ENCODE results near the gene TFAP2B. TPM values are rescaled to one million over a fixed set of nuclear protein-coding genes. Genes with fewer than 3 reads are reported as not detected.

Gene TFAP2B
- total and polyA plus RNA-seq, 2 donors, result 0.05 to 0.18 TPM

DNA sequence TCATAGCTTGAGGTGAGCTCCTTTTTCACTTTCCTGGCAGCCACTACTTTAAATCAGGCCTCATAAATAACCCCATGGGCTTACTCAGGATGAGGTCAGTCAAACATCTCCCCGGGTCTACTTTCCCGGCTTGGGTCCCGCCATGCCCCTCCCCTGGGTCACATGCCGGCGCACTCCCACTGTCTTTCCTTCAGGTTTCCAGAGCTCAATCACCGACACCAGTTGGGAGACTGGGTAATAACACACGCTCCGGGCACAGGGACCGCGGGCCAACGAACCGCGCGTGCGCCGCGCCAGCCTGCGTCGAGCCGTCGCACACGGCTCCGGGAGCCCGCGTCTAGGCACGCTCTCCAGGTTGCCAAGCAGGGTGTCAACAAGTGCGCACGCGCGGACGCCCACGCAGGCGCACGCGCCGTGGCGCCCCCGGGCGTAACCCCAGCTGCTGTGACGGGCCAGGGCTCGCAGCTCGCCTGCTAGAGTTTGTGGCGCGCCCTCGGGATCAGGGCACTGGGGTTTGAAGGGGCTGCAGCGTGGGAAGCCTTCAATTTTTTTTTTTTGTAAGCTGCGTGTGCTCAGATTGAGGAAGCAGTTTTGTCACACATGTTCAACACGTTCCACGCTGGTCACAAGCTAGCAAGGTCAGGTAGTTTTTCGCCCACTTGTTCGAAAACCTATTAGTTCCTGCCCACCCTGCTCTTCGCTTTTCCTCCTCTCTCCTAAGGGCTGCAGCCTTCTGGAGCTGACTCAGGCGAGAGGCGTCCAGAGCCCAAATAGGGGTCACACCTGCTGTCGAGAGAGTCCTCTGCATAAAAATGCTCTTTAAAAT, 31.8 kb downstream of the TFAP2B start:
- DNase-seq (ENCODE audit: low read depth in 6 of 9, low spot score in 9 of 9), result no peak
- Histone ChIP-seq H3K4me1 (ENCODE audit: control insufficient read depth in 2 of 2, insufficient read depth in 2 of 2, low read length in 2 of 2) (no peaks in the 10 kb centered on the region), H3K27me3 (ENCODE audit: control insufficient read depth in 2 of 2, insufficient read depth in 1 of 2, low read length in 1 of 2) (peaks cover 50 to 70% of the 10 kb centered on the region in 2 donors), H3K4me3 (ENCODE audit: low read length in 2 of 2) (no peak overlapping the region), H3K36me3 (ENCODE audit: control insufficient read depth in 2 of 2, insufficient read depth in 2 of 2, low read length in 1 of 2) (no peaks in the 10 kb centered on the region), H3K9me3 (ENCODE audit: control insufficient read depth in 2 of 2, insufficient read depth in 1 of 2, low read length in 1 of 2) (peaks cover 1 to 2% of the 10 kb centered on the region in 2 donors), H3K27ac (ENCODE audit: low read depth in 1 of 2, low read length in 1 of 2) (no peak overlapping the region)
- 12% methylated on average over 55 of the region's 55 CpGs for WGBS

DNA sequence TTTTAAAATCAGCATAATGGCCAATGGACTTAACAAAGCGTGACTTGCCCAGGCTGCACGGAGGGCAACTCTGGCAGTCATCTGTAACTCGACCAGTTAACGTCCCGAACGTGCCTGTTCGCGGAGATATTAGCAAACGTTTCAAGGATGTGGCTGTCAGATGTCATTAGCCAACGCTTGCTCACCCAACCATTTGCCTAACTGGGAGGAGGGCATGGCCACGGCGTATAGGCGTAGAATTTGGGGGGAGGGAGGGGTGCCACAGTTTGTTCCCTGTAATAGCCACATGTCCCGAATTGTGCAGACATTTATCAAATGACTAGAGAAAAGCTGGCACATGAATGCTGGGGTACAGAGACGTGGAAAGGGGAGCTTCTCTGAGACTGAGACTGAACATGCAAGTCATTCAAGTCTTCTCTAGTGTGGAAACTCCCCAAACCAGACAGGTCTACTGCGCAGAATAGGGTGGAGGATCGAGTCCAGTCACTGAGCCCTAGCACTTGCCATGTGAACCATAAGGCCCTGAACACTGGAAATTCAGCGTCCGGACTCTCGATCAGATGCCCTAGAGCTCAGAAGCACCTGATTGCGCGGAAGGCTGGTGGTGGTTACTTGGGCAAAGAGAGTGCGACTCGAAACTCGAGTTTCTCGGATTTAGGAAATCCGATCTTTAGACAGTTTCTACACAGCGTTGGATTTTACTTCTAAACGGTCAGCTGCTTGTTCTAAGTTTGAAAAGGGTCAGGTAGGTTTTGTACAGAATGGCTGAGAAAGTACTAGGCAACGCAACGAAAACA, 32.6 kb downstream of the TFAP2B start:
- no peak for DNase-seq (ENCODE audit: low read depth in 6 of 9, low spot score in 9 of 9)
- peaks cover 1 to 2% of the 10 kb centered on the region in 2 donors for H3K9me3 ChIP-seq (ENCODE audit: control insufficient read depth in 2 of 2, insufficient read depth in 1 of 2, low read length in 1 of 2)
- H3K4me1 ChIP-seq (ENCODE audit: control insufficient read depth in 2 of 2, insufficient read depth in 2 of 2, low read length in 2 of 2), result no peaks in the 10 kb centered on the region
- peaks cover 43 to 62% of the 10 kb centered on the region in 2 donors for H3K27me3 ChIP-seq (ENCODE audit: control insufficient read depth in 2 of 2, insufficient read depth in 1 of 2, low read length in 1 of 2)
- 14% methylated on average over 31 of the region's 31 CpGs for WGBS
- H3K4me3 ChIP-seq (ENCODE audit: low read length in 2 of 2), result no peak overlapping the region
- H3K36me3 ChIP-seq (ENCODE audit: control insufficient read depth in 2 of 2, insufficient read depth in 2 of 2, low read length in 1 of 2), result no peaks in the 10 kb centered on the region
- H3K27ac ChIP-seq (ENCODE audit: low read depth in 1 of 2, low read length in 1 of 2), result no peak overlapping the region

DNA sequence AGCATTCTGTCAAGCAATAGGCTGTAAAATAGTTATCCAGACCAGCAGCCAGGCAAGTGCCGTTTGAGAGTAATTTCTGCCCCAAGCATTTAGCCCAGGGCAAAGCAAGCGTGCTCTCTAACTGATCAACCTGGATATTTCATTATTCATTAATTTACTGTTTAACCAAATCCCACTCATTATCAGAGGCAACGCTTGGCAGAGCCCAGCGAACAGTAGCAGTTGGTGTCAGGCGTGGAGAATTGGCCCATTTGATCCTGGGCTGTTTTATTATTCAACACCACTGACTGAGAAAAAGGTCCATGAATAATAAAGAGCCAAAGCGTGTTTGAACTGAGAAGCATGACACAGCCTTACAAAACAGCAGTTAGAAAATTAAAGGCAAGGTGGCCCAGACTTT, 35.3 kb downstream of the TFAP2B start:
- no peaks in the 10 kb centered on the region for H3K36me3 ChIP-seq (ENCODE audit: control insufficient read depth in 2 of 2, insufficient read depth in 2 of 2, low read length in 1 of 2)
- no peak overlapping the region for H3K27ac ChIP-seq (ENCODE audit: low read depth in 1 of 2, low read length in 1 of 2)
- no peak overlapping the region for H3K4me3 ChIP-seq (ENCODE audit: low read length in 2 of 2)
- 49% methylated on average over 6 of the region's 6 CpGs for WGBS
- H3K27me3 ChIP-seq (ENCODE audit: control insufficient read depth in 2 of 2, insufficient read depth in 1 of 2, low read length in 1 of 2), result peaks cover 33 to 36% of the 10 kb centered on the region in 2 donors
- peaks cover 1 to 2% of the 10 kb centered on the region in 2 donors for H3K9me3 ChIP-seq (ENCODE audit: control insufficient read depth in 2 of 2, insufficient read depth in 1 of 2, low read length in 1 of 2)
- no peaks in the 10 kb centered on the region for H3K4me1 ChIP-seq (ENCODE audit: control insufficient read depth in 2 of 2, insufficient read depth in 2 of 2, low read length in 2 of 2)
- no peak for DNase-seq (ENCODE audit: low read depth in 6 of 9, low spot score in 9 of 9)

DNA sequence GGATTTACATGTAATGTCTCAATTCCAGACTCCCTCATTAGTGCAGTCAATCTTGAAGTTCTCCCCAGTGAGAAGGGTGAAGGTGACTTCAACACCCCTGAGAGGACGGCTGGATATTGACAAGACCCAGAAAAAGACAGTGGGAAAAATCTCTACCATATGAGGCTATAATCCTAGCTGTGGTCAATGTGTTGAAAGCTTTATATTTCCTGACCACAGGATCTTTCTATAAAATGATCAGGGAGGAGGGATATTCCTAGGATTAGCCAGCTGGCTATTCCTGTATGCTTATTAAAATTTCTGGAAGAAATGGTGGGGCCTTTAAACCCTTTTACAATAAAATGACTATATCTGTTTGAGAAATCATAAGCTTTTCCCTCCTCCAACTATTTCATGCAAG, 43.0 kb downstream of the TFAP2B start:
- Histone ChIP-seq H3K4me3 (ENCODE audit: low read length in 2 of 2) (no peak overlapping the region), H3K9me3 (ENCODE audit: control insufficient read depth in 2 of 2, insufficient read depth in 1 of 2, low read length in 1 of 2) (no peaks in the 10 kb centered on the region), H3K4me1 (ENCODE audit: control insufficient read depth in 2 of 2, insufficient read depth in 2 of 2, low read length in 2 of 2) (no peaks in the 10 kb centered on the region), H3K27ac (ENCODE audit: low read depth in 1 of 2, low read length in 1 of 2) (no peak overlapping the region), H3K36me3 (ENCODE audit: control insufficient read depth in 2 of 2, insufficient read depth in 2 of 2, low read length in 1 of 2) (no peaks in the 10 kb centered on the region), H3K27me3 (ENCODE audit: control insufficient read depth in 2 of 2, insufficient read depth in 1 of 2, low read length in 1 of 2) (no peaks in the 10 kb centered on the region)
- 0% methylated on average over 1 of the region's 1 CpG for WGBS
- DNase-seq (ENCODE audit: low read depth in 6 of 9, low spot score in 9 of 9), result no peak

DNA sequence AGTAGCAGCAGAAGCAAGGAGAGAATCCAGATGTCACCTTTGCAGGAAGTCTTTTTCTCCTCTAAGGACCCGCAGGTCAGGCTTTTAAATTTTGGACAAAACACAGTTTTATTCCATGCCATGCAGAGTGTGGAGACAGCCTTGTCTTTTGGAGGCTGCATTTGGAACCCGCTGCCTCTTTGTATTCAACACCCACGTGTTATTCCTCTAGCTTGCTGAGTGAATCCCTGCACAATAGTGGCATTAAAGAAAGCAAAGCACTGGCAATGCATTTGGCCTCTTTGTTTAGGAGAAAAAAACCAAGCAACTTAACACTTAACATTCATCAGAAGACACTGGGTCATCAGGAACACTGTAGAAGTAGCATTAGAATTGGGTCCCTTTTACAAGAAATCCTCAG, 43.5 kb downstream of the TFAP2B start:
- no peak overlapping the region for H3K27ac ChIP-seq (ENCODE audit: low read depth in 1 of 2, low read length in 1 of 2)
- WGBS, result 87% methylated on average over 3 of the region's 3 CpGs

DNA sequence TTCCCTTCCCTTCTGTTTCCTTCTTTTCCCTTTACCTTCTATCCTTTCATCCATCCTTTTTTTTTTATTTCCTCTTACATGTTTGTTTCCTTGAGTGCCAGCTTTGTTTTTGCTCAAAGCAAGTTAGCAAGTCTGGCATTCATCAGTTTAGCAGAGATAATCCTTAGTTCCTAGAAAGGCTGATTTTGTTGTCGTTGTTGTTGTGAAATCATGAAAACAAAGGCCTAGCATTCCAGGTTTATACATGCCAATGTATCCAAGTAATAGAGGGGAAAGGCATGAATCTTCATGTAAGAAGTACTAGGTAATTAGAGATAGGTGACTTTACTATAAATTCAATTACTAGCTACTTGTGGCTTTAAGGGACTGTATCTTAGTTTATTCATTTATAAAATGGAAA, 45.9 kb downstream of the TFAP2B start:
- Histone ChIP-seq H3K4me1 (ENCODE audit: control insufficient read depth in 2 of 2, insufficient read depth in 2 of 2, low read length in 2 of 2) (no peaks in the 10 kb centered on the region), H3K36me3 (ENCODE audit: control insufficient read depth in 2 of 2, insufficient read depth in 2 of 2, low read length in 1 of 2) (no peaks in the 10 kb centered on the region), H3K27me3 (ENCODE audit: control insufficient read depth in 2 of 2, insufficient read depth in 1 of 2, low read length in 1 of 2) (no peaks in the 10 kb centered on the region), H3K27ac (ENCODE audit: low read depth in 1 of 2, low read length in 1 of 2) (no peak overlapping the region), H3K4me3 (ENCODE audit: low read length in 2 of 2) (no peak overlapping the region), H3K9me3 (ENCODE audit: control insufficient read depth in 2 of 2, insufficient read depth in 1 of 2, low read length in 1 of 2) (no peaks in the 10 kb centered on the region)
- no peak for DNase-seq (ENCODE audit: low read depth in 6 of 9, low spot score in 9 of 9)
- 51% methylated on average over 1 of the region's 1 CpG for WGBS

More for the DNA sequence above, 43.5 kb downstream of the TFAP2B start:
- no peaks in the 10 kb centered on the region for H3K27me3 ChIP-seq (ENCODE audit: control insufficient read depth in 2 of 2, insufficient read depth in 1 of 2, low read length in 1 of 2)
- no peaks in the 10 kb centered on the region for H3K9me3 ChIP-seq (ENCODE audit: control insufficient read depth in 2 of 2, insufficient read depth in 1 of 2, low read length in 1 of 2)
- no peak for DNase-seq (ENCODE audit: low read depth in 6 of 9, low spot score in 9 of 9)
- H3K4me1 ChIP-seq (ENCODE audit: control insufficient read depth in 2 of 2, insufficient read depth in 2 of 2, low read length in 2 of 2), result no peaks in the 10 kb centered on the region
- H3K36me3 ChIP-seq (ENCODE audit: control insufficient read depth in 2 of 2, insufficient read depth in 2 of 2, low read length in 1 of 2), result no peaks in the 10 kb centered on the region
- no peak overlapping the region for H3K4me3 ChIP-seq (ENCODE audit: low read length in 2 of 2)

DNA sequence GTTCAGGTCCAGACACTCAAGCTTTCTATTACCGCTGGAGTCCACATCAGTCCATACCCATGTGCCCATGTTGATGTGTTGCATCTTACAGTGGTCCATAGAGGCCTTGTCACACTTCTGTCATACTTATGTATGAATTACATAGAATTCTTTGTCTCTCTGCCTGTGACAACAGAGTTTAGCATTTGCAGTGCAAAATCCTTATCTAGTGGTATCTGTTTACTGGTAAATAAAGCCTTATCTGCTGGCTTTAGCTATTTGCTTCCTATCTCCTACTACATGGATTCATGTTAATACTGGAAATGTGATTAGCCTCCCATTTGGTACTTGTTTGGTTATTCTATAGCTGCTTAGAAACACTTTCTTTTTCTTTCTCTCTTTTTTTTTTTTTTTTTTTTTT, 49.8 kb downstream of the TFAP2B start:
- 98% methylated on average over 1 of the region's 1 CpG for WGBS
- Histone ChIP-seq H3K27me3 (ENCODE audit: control insufficient read depth in 2 of 2, insufficient read depth in 1 of 2, low read length in 1 of 2) (no peaks in the 10 kb centered on the region), H3K4me1 (ENCODE audit: control insufficient read depth in 2 of 2, insufficient read depth in 2 of 2, low read length in 2 of 2) (no peaks in the 10 kb centered on the region), H3K9me3 (ENCODE audit: control insufficient read depth in 2 of 2, insufficient read depth in 1 of 2, low read length in 1 of 2) (no peaks in the 10 kb centered on the region), H3K4me3 (ENCODE audit: low read length in 2 of 2) (no peak overlapping the region), H3K27ac (ENCODE audit: low read depth in 1 of 2, low read length in 1 of 2) (no peak overlapping the region), H3K36me3 (ENCODE audit: control insufficient read depth in 2 of 2, insufficient read depth in 2 of 2, low read length in 1 of 2) (no peaks in the 10 kb centered on the region)
- no peak for DNase-seq (ENCODE audit: low read depth in 6 of 9, low spot score in 9 of 9)

DNA sequence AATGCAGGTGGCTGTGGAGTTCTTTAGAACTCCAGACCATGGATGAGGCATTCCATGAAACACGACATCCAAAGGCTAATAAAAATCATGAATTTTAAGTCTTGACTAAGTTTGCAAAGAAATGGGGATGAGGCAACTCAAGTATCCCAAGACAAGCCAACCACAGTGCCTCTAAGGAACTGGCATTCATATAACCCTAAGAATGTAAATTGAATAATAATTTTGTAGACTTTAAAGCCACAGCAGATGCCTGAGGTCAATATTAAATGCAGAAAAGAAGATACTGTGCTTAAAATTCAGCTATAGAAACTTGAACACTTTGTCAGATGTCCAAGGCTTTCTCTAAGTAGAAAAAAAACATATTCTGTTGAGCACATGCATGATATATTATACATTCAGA, 54.5 kb downstream of the TFAP2B start:
- no peaks in the 10 kb centered on the region for H3K27me3 ChIP-seq (ENCODE audit: control insufficient read depth in 2 of 2, insufficient read depth in 1 of 2, low read length in 1 of 2)
- no peak overlapping the region for H3K27ac ChIP-seq (ENCODE audit: low read depth in 1 of 2, low read length in 1 of 2)
- H3K9me3 ChIP-seq (ENCODE audit: control insufficient read depth in 2 of 2, insufficient read depth in 1 of 2, low read length in 1 of 2), result no peaks in the 10 kb centered on the region
- 77% methylated on average over 1 of the region's 1 CpG for WGBS
- H3K4me1 ChIP-seq (ENCODE audit: control insufficient read depth in 2 of 2, insufficient read depth in 2 of 2, low read length in 2 of 2), result no peaks in the 10 kb centered on the region
- no peak for DNase-seq (ENCODE audit: low read depth in 6 of 9, low spot score in 9 of 9)
- no peaks in the 10 kb centered on the region for H3K36me3 ChIP-seq (ENCODE audit: control insufficient read depth in 2 of 2, insufficient read depth in 2 of 2, low read length in 1 of 2)
- no peak overlapping the region for H3K4me3 ChIP-seq (ENCODE audit: low read length in 2 of 2)

DNA sequence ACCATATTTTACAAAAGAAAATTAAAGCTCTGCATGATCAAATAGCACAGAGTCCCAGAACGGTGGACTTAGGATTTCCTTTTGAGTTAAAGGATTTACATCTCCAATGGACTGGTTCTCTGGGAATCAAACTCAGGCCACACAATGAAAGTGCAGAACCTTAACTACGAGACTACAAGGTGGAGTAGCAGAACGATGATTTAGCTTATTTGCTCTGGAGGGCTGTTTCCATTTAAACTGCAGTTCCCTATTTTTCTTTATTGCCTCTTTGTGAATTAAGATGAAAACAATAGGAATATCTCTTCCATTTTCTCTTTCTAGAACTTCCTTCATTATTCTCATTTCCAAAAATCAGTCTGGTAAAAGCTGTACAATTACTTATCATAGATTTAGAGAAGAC, 65.7 kb downstream of the TFAP2B start:
- H3K9me3 ChIP-seq (ENCODE audit: control insufficient read depth in 2 of 2, insufficient read depth in 1 of 2, low read length in 1 of 2), result no peaks in the 10 kb centered on the region

More for the DNA sequence above, 65.7 kb downstream of the TFAP2B start:
- H3K27ac ChIP-seq (ENCODE audit: low read depth in 1 of 2, low read length in 1 of 2), result no peak overlapping the region
- no peak overlapping the region for H3K4me3 ChIP-seq (ENCODE audit: low read length in 2 of 2)
- H3K4me1 ChIP-seq (ENCODE audit: control insufficient read depth in 2 of 2, insufficient read depth in 2 of 2, low read length in 2 of 2), result no peaks in the 10 kb centered on the region
- no peaks in the 10 kb centered on the region for H3K27me3 ChIP-seq (ENCODE audit: control insufficient read depth in 2 of 2, insufficient read depth in 1 of 2, low read length in 1 of 2)
- WGBS, result 46% methylated on average over 3 of the region's 3 CpGs
- H3K36me3 ChIP-seq (ENCODE audit: control insufficient read depth in 2 of 2, insufficient read depth in 2 of 2, low read length in 1 of 2), result no peaks in the 10 kb centered on the region
- no peak for DNase-seq (ENCODE audit: low read depth in 6 of 9, low spot score in 9 of 9)

All from thymus (tissue), 11 donors.